GM21381 (cell line): ENCODE results near the gene POLK.
"Not testable (repeated sequence)": the region's sequence is repeated elsewhere in the genome, so short reads cannot be mapped to it uniquely, and the experiment has no call there.

Experiments
- ATAC-seq: cut with Tn5 transposase; IDR thresholded peaks from one replicate; pipeline ENCODE4 v1.9.1; 2021; ENCODE audit warnings: mild to moderate bottlenecking, moderate library complexity; ENCODE audit not compliant: unreplicated experiment

Gene POLK

DNA sequence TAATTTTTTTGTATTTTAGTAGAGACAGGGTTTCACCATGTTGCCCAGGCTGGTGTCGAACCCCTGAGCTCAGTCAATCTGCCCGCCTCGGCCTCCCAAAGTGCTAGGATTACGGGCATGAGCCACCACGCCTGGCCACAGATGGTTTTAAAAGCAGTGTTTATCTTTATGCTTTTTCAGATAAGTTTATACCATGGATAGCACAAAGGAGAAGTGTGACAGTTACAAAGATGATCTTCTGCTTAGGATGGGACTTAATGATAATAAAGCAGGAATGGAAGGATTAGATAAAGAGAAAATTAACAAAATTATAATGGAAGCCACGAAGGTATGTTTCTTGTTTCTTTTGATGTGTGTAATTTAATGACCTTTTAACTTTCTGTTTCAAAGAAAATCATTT lies 35.1 kb downstream of the POLK start:
- no peak for ATAC-seq

DNA sequence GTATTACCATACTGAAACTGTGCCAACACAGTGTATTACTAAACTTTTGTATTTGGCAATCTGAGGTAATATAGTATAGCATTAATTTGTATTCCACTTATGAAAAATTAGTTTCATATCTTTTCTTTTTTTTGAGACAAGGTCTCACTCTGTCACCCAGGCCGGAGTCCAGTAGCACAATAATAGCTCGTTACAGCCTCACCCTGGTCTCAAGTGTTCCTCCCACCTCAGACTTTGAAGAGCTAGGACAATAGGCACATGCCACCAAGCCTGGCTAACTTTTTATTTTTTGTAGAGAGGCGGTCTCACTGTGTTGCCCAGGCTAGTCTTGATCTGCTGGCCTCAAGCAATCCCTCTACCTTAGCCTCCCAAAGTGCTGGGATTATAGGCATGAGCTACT lies 36.1 kb downstream of the POLK start:
- no peak for ATAC-seq

DNA sequence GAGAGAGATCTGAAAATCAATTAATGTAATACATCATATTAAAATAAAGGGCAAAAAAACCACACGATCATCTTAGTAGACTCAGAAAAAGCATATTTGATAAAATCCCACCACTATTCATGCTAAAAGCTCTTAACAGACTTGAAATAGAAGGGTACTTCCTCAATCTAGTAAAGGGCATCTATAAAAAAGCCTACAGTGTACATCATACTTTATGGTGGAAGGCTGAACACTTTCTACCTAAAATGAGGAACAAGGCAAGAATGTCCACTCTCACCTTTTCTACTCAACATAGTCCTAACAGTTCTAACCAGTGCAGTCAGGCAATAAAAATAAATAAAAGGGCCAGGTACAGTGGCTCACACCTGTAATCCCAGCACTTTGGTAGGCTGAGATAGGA lies 38.9 kb downstream of the POLK start:
- ATAC-seq: no peak

- no peak for ATAC-seq
Measured at GRCh38 chr5:75551471-75551870, 39.8 kb downstream of the POLK start.

GRCh38 chr5:75552764-75553163 lies 41.1 kb downstream of the POLK start:
- ATAC-seq: no peak

DNA sequence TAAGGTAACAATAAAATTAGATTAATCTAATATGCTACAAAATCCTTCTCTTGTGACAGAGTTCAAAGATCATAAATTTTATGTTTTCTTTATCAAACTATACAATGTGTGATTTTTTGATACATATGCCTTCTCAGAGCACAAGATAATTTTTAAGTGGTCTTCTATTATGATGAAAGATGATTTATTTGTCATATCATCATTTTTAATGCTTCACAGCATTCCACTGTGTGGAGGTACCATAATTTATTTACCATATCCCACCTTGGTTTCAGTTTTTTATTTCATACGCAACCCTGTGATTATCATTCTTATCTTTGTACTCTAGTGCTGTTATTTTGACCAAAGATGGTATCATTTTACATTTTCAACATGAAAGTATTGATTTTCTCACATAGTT lies 41.7 kb downstream of the POLK start:
- no peak for ATAC-seq

- ATAC-seq: no peak
Measured at GRCh38 chr5:75558221-75558620, 46.5 kb downstream of the POLK start.

- ATAC-seq: no peak
Measured at GRCh38 chr5:75558981-75559632, 47.4 kb downstream of the POLK start.

DNA sequence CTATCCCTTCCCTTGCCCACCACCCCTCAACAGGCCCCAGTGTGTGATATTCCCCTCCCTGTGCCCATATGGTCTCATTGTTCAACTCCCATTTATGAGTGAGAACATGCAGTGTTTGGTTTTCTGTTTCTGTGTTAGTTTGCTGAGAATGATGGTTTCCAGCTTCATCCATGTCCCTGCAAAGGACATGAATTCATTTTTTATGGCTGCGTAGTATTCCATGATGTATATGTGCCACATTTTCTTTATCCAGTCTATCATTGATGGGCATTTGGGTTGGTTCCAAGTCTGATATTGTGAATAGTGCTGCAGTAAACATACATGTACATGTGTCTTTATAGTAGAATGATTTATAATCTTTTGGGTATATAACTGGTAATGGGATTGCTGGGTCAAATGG lies 49.0 kb downstream of the POLK start:
- ATAC-seq: not testable (repeated sequence)

DNA sequence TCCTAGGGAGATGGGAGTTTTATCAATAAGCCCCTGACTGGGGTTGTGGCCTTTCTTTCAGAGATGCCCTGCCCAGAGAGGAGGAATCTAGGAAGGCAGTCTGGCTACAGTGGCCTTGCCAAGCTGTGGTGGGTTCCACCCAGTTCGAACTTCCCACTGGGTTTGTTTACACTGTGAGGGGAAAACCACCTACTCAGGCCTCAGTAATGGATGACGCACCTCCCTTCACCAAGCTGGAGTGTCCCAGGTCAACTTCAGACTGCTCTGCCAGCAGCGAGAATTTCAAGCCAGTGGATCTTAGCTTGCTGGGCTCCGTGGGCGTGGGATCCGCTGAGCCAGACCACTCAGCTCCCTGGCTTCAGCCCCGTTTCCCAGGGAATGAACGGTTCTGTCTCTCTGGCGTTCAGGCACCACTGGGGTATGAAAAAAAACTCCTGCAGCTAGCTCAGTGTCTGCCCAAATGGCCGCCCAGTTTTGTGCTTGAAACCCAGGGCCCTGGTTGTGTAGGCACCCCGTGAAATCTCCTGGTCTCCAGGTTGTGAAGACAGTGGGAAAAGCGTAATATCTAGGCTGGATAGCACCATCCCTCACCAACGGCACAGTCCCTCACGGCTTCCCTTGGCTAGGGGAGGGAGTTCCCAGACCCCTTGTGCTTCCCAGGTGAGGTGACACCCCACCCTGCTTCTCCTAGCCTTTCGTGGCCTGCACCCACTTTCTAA lies 54.5 kb downstream of the POLK start:
- ATAC-seq: not testable (repeated sequence)

DNA sequence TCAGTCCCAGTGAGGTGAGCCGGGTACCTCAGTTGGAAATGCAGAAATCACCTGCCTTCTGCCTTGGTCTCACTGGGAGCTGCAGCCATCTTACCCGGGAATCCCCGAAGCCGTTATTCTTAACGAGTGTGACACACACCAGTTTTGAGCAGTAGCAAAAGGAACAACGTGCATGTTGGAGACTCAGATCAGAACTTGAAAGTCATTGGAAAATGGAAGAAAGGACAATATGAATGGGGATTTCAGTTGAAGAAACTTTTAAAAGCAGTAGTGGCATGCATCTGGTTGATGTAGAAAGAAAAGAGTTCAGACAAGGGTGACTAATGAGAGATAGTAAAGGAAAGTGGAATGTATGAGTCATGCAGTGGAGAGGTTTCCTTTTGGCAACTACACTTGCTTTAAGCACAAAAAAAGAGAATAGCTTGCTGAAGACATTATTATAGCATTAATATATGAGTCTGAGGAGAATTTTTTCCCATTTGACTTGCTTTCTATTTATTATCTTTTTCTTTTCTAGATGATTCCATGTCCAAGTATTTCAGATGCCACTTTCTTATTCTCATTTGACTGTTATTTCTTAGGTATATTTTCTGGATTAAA lies 55.1 kb downstream of the POLK start:
- peak; percentile 84 for ATAC-seq

DNA sequence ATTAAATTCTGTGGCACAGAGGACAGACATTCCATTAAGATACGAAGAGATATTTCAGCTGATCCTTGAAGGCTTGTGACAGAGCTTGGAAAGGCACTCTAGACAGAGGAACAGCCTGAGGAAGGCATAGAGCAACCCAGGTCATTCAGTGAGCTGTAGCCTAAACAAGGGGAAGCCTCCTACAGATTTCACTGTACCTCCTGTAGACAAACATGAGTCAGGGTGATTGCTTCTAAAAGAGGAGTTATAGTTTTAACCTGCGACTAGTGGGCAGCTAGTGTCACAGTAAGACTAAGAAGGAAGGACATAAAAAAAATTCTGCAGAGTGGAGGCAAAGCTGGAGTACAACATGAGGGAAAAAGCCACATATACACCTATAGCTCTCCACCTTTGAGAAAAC lies 56.0 kb downstream of the POLK start:
- peak; percentile 49 for ATAC-seq

GRCh38 chr5:75568202-75568601 lies 56.5 kb downstream of the POLK start:
- no peak for ATAC-seq

DNA sequence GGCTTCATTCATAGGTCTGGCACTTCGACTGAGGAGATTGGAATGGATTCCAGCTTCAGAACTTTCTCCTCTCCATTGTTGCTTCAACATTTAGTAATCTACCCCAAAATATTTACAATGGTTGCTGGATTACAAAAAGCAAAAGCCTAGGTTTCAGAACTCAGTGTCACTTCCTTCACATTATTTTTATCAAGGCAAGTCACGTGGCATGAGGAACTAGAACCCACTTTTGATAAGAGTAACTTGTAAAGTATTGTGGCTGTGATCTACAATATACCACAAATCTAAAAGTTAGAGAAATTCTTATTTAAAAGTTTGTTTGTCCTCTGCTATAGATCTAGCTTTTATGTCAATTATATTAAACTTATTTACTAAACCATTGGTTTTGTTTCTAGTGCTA lies 59.9 kb downstream of the POLK start:
- ATAC-seq: no peak

- peak; percentile 12 for ATAC-seq
Measured at GRCh38 chr5:75574791-75575190, 63.1 kb downstream of the POLK start.

DNA sequence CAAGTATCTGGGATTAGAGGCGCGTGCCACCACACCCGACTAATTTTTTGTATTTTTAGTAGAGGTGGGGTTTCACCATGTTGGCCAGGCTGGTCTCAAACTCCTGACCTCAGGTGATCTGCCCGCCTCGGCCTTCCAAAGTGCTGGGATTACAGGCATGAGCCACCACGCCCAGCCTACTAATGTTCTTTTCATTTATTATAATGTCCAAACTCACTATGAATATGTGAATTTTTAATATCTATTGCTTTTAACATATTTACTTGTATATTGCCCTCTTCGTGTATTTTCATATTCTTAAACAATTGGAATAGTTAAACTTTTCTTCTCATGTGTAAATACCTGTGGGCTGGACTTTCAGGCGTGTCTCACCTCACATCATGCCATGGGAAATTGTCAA lies 66.6 kb downstream of the POLK start:
- not testable (repeated sequence) for ATAC-seq

DNA sequence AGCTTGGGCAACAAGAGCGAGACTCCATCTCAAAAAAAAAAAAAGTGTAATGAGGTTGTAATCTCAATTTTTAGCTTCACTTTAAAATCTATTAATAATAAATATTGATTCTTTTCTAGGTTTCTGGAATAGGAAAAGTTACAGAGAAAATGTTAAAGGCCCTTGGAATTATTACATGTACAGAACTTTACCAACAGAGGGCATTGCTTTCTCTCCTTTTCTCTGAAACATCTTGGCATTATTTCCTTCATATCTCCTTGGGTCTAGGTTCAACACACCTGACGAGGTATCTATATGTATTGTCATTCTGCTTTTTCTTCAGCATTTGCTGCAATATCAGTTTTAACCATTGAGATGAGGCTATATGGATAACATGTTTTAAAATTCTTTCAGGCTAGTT lies 73.0 kb downstream of the POLK start:
- ATAC-seq: no peak

DNA sequence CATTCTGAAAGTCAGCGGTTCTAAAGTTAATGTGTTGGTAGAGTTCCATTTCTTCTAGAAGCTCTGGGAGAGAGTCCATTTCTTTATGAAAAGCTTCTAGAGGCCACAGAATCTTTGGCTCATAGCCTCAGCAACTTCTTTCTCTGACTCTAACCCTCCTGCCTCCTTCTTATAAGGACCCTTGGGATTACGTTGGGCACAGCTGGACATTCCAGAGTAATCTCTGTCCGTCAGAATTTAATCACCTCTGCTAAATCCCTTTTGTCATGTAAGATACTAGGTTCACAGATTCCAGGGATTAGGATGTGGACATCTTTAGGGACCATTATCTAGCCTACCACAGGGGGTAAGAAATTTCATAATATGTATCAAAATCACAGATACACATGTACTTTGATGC lies 77.0 kb downstream of the POLK start:
- no peak for ATAC-seq

- ATAC-seq: no peak
Measured at GRCh38 chr5:75600535-75600934, 88.8 kb downstream of the POLK start.

DNA sequence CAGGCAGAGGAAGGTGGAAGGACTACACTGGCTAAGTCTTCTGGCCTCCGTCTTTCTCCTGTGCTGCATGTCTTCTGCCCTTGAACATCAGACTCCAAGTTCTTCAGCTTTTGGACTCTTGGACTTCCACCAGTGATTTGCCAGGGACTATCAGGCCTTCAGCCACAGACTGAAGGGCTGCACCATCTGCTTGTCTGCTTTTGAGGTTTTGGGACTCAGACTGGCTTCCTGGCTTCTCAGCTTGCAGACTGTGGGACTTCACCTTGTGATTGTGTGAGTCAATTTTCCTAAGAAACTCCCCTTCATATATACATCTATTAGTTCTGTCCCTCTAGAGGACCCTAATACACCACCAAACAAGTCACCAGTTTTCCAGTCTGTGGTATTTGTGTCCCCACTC lies 89.9 kb downstream of the POLK start:
- no peak for ATAC-seq

DNA sequence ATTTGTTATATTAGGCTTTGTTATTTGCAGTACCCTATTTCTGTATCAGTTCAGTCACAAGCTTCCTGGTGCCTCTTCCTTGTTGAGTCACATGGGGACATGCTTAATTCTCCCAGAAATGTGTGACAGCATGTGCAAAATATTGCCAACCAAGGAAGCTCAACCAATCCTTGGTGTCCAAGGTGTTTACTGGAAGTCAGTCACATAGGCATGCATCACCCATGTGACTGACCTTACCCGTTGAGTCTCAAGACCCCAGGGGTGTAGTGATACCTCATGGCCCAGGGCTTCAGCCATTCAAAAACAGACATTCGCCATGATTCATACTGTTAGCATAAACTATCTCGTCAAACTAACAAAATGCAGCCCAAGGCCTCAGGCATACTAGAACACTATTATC lies 90.3 kb downstream of the POLK start:
- no peak for ATAC-seq

- no peak for ATAC-seq
Measured at GRCh38 chr5:75603371-75603770, 91.7 kb downstream of the POLK start.
